Placental epithelial cell (primary cell): ENCODE data around the gene TCF7L2. TPM values are rescaled to one million over a fixed set of nuclear protein-coding genes. Genes with fewer than 3 reads are reported as not detected.

Source experiments
- total RNA-seq: library from RNA; depleted of rRNA; stranded (reverse); fragments of >200 nt; gene quantifications from 2 replicates; pipeline ENCODE4 v1.2.3, GENCODE V29; 2012

TCF7L2 gene
- total RNA-seq = 3.9 and 7.5 TPM in 2 replicates

GRCh38 chr10:112949875-112950507 lies at the start of gene TCF7L2:
Gene TCF7L2, plus strand, starts transcription at chr10:112950247. Its CDS starts 510 bp downstream, at chr10:112950757.

